CD14-positive monocyte (primary cell): ENCODE measurements around the gene RAB12. TPM values are rescaled to one million over a fixed set of nuclear protein-coding genes. Genes with fewer than 3 reads are reported as not detected.

Experiments
- DNase-seq, 3 donors: peaks; one replicate each; pipeline ENCODE4 v3.0.0-alpha.2; 2011 to 2022
- H2AFZ ChIP-seq: 2 replicates; pipeline ENCODE4 v1.6.0; 2012; ENCODE audit warnings: mild to moderate bottlenecking, low read depth, low read length, inconsistent platforms; ENCODE audit not compliant: insufficient read depth, poor library complexity, severe bottlenecking
- H3K27ac ChIP-seq, 2 donors: 1 replicate in 1 of 2; 2 replicates in 1 of 2; pipeline ENCODE4 v1.5.1; 2012 to 2013; ENCODE audit warnings: low read length in 2 of 2, control low read depth in 1 of 2, inconsistent platforms in 1 of 2, low read depth in 1 of 2, mild to moderate bottlenecking in 1 of 2
- H3K27me3 ChIP-seq, 2 donors: one replicate each; pipeline versions ENCODE4 v1.6.0 to v1.6.1; 2011 to 2013; ENCODE audit warnings: low read length in 2 of 2; ENCODE audit not compliant: control insufficient read depth in 2 of 2, insufficient read depth in 2 of 2
- H3K36me3 ChIP-seq, 2 donors: replicated peaks in 1 of 2; 1 replicate in 1 of 2; 2 replicates in 1 of 2; pipeline versions ENCODE4 v1.5.1 to v1.6.1; 2012 to 2013; ENCODE audit warnings: low read length in 2 of 2, control low read depth in 1 of 2, inconsistent platforms in 1 of 2, mild to moderate bottlenecking in 1 of 2; ENCODE audit not compliant: insufficient read depth in 2 of 2, control insufficient read depth in 1 of 2
- H3K4me1 ChIP-seq, 2 donors: 1 replicate in 1 of 2; 2 replicates in 1 of 2; pipeline versions ENCODE4 v1.5.1 to v1.6.1; 2012 to 2013; ENCODE audit warnings: low read length in 2 of 2, control low read depth in 1 of 2, inconsistent platforms in 1 of 2, mild to moderate bottlenecking in 1 of 2, moderate library complexity in 1 of 2; ENCODE audit not compliant: insufficient read depth in 2 of 2, control insufficient read depth in 1 of 2
- H3K4me2 ChIP-seq: replicated peaks from 2 replicates; pipeline ENCODE3; 2012; ENCODE audit warnings: low read length, moderate library complexity, mild to moderate bottlenecking; ENCODE audit not compliant: poor library complexity, severe bottlenecking; ENCODE audit errors: extremely low read depth
- H3K4me3 ChIP-seq, 3 experiments: fragments of 200-600 bp in 1 of 3; sonication (generic) in 1 of 3; replicated peaks in 1 of 3; 1 replicate in 2 of 3; 2 replicates in 1 of 3; pipeline ENCODE4 v1.5.1; 2011 to 2013; ENCODE audit warnings: low read length in 3 of 3, mild to moderate bottlenecking in 3 of 3, control low read depth in 2 of 3, low read depth in 2 of 3, inconsistent platforms in 1 of 3, moderate library complexity in 1 of 3
- H3K79me2 ChIP-seq: 2 replicates; pipeline ENCODE4 v1.6.0; 2012; ENCODE audit warnings: mild to moderate bottlenecking, control low read depth, inconsistent platforms, low read length, moderate library complexity; ENCODE audit not compliant: insufficient read depth
- H3K9ac ChIP-seq: 2 replicates; pipeline ENCODE4 v1.6.0; 2017; ENCODE audit warnings: low read length, mild to moderate bottlenecking; ENCODE audit not compliant: insufficient read depth, poor library complexity, severe bottlenecking
- H3K9me3 ChIP-seq, 2 donors: replicated peaks in 1 of 2; 1 replicate in 1 of 2; 2 replicates in 1 of 2; pipeline versions ENCODE4 v1.5.1 to v1.6.1; 2012 to 2013; ENCODE audit warnings: low read length in 2 of 2, control low read depth in 1 of 2; ENCODE audit not compliant: control insufficient read depth in 1 of 2, insufficient read depth in 1 of 2
- H4K20me1 ChIP-seq: 2 replicates; pipeline ENCODE4 v1.6.0; 2012; ENCODE audit warnings: mild to moderate bottlenecking, low read length, control low read depth, moderate library complexity; ENCODE audit not compliant: insufficient read depth
- H3K27ac Mint-ChIP-seq, 7 donors: one replicate each; pipeline ENCODE4 v1.8.0; 2020; ENCODE audit warnings: mild to moderate bottlenecking in 7 of 7, mixed read lengths in 7 of 7, moderate library complexity in 6 of 7, inconsistent platforms in 2 of 7
- H3K27me3 Mint-ChIP-seq, 3 donors: one replicate each; pipeline ENCODE4 v1.8.0; 2021 to 2022; ENCODE audit warnings: low read depth in 3 of 3, mild to moderate bottlenecking in 3 of 3, mixed read lengths in 3 of 3, moderate library complexity in 3 of 3, inconsistent platforms in 1 of 3
- H3K36me3 Mint-ChIP-seq, 2 donors: one replicate each; pipeline ENCODE4 v1.8.0; 2020; ENCODE audit warnings: mixed read lengths in 2 of 2, inconsistent platforms in 1 of 2, mild to moderate bottlenecking in 1 of 2
- H3K4me1 Mint-ChIP-seq: one replicate; pipeline ENCODE4 v1.8.0; 2020; ENCODE audit warnings: mild to moderate bottlenecking, mixed read lengths
- H3K4me3 Mint-ChIP-seq, 2 donors: one replicate each; pipeline ENCODE4 v1.8.0; 2020; ENCODE audit warnings: mild to moderate bottlenecking in 2 of 2, mixed read lengths in 2 of 2, moderate library complexity in 1 of 2
- H3K9me3 Mint-ChIP-seq, 7 donors: one replicate each; pipeline ENCODE4 v1.8.0; 2020 to 2022; ENCODE audit warnings: mixed read lengths in 7 of 7, mild to moderate bottlenecking in 6 of 7, moderate library complexity in 6 of 7, inconsistent platforms in 2 of 7
- CTCF ChIP-seq: fragments of 200-600 bp; IDR thresholded peaks from one replicate; pipeline ENCODE4 v1.8.0; 2022; ENCODE audit warnings: antibody characterized with exemption, mild to moderate bottlenecking
- WGBS: methylation state at CpG from one replicate; pipeline ENCODE4 v1.1.5; 2013; ENCODE audit warnings: missing lambda C conversion rate; ENCODE audit not compliant: insufficient coverage; 5-methylcytosine and 5-hydroxymethylcytosine counted together
- intact Hi-C, 2 donors: fragments of 100-400 bp; cut with micrococcal nuclease; formaldehyde crosslinking; loops; one replicate each; pipeline versions ENCODE4 v1.15.0 to v1.15.1; 2023
- polyA plus RNA-seq, 3 donors: library from polyadenylated mRNA; depleted of rRNA in 1 of 3; unstranded in 2 of 3; stranded (reverse) in 1 of 3; fragments of 300-500 nt in 2 of 3; fragments of >200 nt in 1 of 3; fragmentation: Illumina TruSeq in 2 of 3; gene quantifications; 1 replicate in 2 of 3; 2 replicates in 1 of 3; pipeline ENCODE4 v1.2.3, GENCODE V29; 2012 to 2021

RAB12 gene
- polyA plus RNA-seq, 3 donors, result 0.15 to 22.1 (median 0.16) TPM

- H3K27ac Mint-ChIP-seq, result peak overlapping the region in 2 of 7 donors; percentile 3 to 33
- 100% methylated on average over 4 of the region's 5 CpGs for WGBS
Measured at GRCh38 chr18:8619041-8619440, 9.8 kb downstream of the RAB12 start.

GRCh38 chr18:8619835-8620577 lies 10.8 kb downstream of the RAB12 start:
- Mint-ChIP-seq H3K4me3 (no peak overlapping the region), H3K4me1 (peaks cover 79% of the 10 kb centered on the region), H3K36me3 (peaks cover 20 to 21% of the 10 kb centered on the region in 2 donors), H3K27me3 (peaks cover 0 to 1% (median 0%) of the 10 kb centered on the region in 3 donors), H3K9me3 (no peaks in the 10 kb centered on the region), H3K27ac (peak overlapping the region in 5 of 7 donors; percentile 51 to 95 (median 77))
- Histone ChIP-seq H3K4me2 (no peak overlapping the region), H3K79me2 (peaks cover 90% of the 10 kb centered on the region), H3K4me1 (peaks cover 46 to 60% of the 10 kb centered on the region in 2 donors), H3K27ac (peak overlapping the region in 1 of 2 donors; percentile 82), H3K27me3 (no peaks in the 10 kb centered on the region), H3K36me3 (peaks cover 0 to 4% of the 10 kb centered on the region in 2 donors), H4K20me1 (peaks cover 79% of the 10 kb centered on the region), H2AFZ (no peak overlapping the region), H3K4me3 (no peak overlapping the region), H3K9ac (no peak overlapping the region), H3K9me3 (no peaks in the 10 kb centered on the region)
- intact Hi-C loops, result no loop called here
- TF ChIP-seq CTCF, result no peak
- WGBS, result no CpG with 5 or more reads among the region's 6 CpGs
- DNase-seq, result no peak

More at GRCh38 chr18:8619041-8619440, 9.8 kb downstream of the RAB12 start:
- Mint-ChIP-seq H3K27me3 (peaks cover 0 to 1% (median 0%) of the 10 kb centered on the region in 3 donors), H3K36me3 (peaks cover 19 to 20% of the 10 kb centered on the region in 2 donors), H3K4me1 (peaks cover 82% of the 10 kb centered on the region), H3K9me3 (no peaks in the 10 kb centered on the region), H3K4me3 (no peak overlapping the region)
- no peak overlapping the region for H3K4me2 ChIP-seq
- H4K20me1 ChIP-seq, result peaks cover 79% of the 10 kb centered on the region
- H3K9me3 ChIP-seq, result no peaks in the 10 kb centered on the region
- no peak overlapping the region for H3K9ac ChIP-seq
- H3K79me2 ChIP-seq, result peaks cover 90% of the 10 kb centered on the region
- no peak overlapping the region for H3K4me3 ChIP-seq
- intact Hi-C loops, result no loop called here
- peaks cover 47 to 58% of the 10 kb centered on the region in 2 donors for H3K4me1 ChIP-seq
- TF ChIP-seq CTCF, result no peak
- H3K27ac ChIP-seq, result peak overlapping the region in 1 of 2 donors; percentile 8
- H3K36me3 ChIP-seq, result no peaks in the 10 kb centered on the region
- H3K27me3 ChIP-seq, result no peaks in the 10 kb centered on the region
- no peak overlapping the region for H2AFZ ChIP-seq
- no peak for DNase-seq
